Measurements from ENCODE around the gene TIMM17A.
"Not testable (repeated sequence)": the region's sequence is repeated elsewhere in the genome, so short reads cannot be mapped to it uniquely, and the experiment has no call there.

TIMM17A gene

DNA sequence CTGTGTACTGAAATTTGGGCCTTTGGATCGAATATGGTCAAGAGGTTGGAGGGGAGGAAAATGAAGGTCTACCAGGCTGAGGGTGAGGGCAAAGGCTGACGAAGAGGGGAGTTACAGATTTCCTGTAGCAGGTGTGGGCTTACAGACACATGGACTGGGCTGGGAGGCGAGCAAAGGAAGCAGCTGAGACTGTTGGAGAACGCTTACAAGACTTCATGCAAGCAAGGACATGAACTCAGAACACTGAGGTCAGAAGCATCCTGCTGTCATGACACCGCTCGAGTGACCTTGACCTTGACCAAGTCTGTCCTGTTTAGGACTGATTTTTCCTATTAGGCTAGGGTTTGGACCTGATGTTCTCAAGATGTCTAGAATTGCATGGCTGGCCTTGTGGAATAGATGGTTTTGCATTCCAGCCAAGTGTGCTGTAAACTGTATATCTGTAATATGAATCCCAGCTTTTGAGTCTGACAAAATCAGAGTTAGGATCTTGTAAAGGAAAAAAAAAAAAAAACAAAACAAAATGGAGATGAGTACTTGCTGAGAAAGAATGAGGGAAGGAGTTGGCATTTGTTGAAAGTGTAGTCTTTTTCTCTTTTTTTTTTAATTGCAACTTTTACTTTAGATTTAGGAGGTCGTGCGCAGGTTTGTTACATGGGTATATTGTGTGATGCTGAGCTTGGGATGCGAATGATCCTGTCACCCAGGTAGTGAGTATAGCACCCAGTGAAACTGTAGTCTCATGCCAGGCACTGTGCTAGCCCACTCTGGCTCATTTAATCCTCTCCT is 60.9 kb downstream of the TIMM17A start:
- DNase-seq (ENCODE audit: low spot score) = peak; percentile 23

DNA sequence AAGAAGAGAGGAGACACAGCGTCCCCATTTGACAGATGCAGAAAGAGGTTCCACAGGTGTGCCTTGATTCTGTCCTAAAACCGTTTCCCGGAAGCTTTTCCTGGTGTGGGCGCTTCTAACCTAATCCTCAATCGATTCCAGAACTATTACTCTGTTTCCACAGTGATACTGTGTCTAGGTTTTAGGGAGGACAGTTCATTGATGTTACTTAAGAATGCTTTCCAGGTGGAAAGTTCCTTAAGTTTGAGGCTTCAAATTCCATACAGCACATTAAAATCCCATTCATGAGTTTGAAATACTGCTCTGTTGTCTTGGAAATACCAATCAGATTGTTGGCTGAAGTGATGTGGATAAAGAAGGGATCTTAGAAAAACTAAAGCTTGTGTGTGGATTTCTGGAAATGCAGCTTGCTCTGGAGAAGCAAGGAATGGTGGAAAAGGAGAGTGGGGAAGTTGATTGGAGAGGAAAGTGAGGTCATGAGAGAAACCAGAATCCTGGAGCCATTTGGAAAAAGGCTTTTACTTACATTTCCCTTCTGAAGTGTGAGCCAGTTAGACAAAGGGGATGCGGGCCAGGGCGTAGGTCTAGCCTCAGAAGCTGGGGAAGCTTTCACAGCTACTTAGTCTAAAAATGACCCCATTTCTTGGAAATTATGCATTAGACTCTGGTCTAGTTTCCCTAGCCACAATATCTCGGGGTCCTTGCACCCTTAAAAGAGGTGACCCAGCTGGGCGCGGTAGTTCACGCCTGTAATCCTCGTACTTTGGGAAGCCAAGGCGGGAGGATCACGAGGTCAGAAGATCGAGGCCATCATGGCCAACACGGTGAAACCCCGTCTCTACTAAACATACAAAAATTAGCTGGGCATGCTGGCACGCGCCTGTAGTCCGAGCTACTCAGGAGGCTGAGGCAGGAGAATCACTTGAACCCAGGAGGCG is 61.8 kb downstream of the TIMM17A start:
- DNase-seq (ENCODE audit: low spot score) = peak; percentile 31

DNA sequence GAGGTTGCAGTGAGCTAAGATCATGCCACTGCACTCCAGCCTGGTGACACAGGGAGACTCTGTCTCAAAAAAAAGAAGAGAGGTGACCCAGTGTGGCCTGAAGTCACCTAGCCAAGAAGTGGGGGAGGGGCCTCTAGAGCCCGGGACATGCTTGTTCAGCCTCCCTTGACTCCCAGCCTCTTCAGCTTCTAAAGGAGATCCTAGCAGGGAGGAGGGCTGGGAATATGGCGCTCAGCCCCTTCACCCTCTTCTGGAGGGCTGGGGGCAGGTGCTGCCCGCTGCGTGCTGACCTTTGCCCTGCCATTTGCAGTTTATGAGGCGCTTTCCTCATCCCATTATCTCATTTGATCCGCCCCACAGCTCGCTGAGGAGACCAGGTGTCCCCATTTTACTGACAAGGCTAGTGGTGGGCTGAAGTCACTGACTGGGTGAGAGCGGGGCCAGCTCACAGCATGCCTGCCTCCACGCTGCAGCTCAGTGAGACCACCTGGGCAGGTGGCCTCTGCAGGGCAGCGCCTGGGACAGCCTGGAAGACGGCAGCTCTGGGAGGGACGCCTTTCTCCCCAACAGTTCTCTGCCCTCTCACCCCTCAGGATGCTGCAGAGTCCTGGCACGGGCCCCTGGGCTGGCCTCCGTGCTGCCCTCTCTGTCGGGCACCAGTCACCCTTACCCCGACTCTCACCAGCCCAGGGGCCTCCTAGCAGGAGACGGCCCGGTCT is 62.6 kb downstream of the TIMM17A start:
- DNase-seq (ENCODE audit: low spot score) = peak; percentile 79

DNA sequence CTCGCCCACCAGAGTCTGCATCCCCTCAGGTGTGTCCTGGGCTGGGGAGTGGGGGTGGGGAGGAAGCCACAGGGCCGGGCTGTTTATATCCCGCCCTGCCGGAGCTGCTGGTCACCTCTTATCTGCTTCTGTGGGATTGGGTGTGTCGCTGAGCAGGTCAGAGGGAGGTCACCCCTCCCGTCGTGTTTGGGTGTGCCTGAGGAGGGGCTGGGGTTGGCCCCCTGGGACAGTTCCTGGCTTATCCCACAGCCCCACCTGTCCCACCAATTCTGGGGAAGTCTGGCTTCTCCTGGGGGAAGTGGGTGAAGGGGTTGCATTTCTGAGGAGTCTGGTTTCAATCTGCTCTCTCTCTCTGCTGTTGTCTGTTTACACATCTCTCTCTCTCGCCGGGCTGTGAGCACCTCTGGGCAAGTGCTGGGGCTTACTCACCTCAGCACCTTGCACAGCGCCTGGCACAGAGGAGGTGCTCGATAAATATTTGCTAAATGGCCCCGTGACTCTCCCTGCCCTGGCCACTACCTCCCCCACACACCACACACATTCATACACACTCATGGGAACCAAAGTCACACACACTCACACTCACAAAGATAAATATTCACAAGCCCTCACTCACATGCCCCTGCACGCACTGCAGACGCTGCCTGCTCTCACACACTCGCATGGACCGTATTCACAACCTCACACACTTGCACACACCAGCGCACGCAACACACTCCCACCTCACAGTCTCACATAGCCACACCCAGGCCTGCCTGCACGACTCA is 63.3 kb downstream of the TIMM17A start:
- DNase-seq (ENCODE audit: low spot score) = peak; percentile 96

DNA sequence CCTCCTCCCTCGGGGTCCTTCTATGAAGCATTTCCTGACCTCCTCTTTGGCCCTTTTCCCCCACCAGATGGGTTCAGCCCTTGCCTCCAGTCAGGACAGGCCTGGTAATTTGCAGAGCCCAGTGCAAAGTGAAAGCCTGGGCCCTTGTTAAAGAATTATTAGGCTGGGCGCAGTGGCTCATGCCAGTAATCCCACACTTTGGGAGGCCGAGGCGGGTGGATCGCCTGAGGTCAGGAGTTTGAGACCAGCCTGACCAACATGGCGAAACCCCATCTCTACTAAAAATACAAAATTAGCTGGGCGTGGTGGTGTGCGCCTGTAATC is 63.9 kb downstream of the TIMM17A start:
- not testable (repeated sequence) for DNase-seq (ENCODE audit: low spot score)

All from kidney tubule cell (primary cell).